GM21515 (cell line): ENCODE measurements around the gene RFXANK.
A peak's percentile ranks its signal among the peaks of the same experiment; 100 is the strongest.
"Not testable (repeated sequence)": the region's sequence is repeated elsewhere in the genome, so short reads cannot be mapped to it uniquely, and the experiment has no call there.

Experiments used
- ATAC-seq: cut with Tn5 transposase; IDR thresholded peaks from one replicate; pipeline ENCODE4 v1.9.1; 2021; ENCODE audit not compliant: unreplicated experiment

RFXANK gene

GRCh38 chr19:19192078-19192882 is at the start of gene RFXANK, which contains the start of gene BORCS8:
Gene RFXANK, plus strand, starts transcription at chr19:19192258. Its CDS starts 1,689 bp downstream, at chr19:19193947.
Gene BORCS8, minus strand, starts transcription at chr19:19192152. Its CDS starts 35 bp downstream, at chr19:19192117.
- ATAC-seq, result peak; percentile 72

DNA sequence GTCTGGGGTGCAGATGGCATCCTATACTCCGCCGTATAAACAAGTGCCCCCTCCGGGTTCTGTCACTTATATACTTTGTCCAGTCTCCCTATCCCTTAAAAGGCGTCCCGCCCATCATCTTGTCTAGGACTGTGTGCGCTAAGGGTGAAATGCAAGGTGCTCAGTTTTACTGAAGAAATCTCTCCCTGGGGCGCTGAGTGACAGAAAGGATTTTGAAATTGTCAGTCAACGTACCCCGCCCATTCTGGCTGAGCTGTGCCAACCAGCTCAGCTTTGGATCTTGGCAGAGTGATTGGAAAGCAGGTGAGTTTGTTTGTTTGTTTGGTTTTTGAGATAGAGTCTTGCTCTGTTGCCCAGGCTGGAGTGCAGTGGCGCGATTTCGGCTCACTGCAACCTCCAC is 49.7 kb upstream of the RFXANK start:
- no peak for ATAC-seq

DNA sequence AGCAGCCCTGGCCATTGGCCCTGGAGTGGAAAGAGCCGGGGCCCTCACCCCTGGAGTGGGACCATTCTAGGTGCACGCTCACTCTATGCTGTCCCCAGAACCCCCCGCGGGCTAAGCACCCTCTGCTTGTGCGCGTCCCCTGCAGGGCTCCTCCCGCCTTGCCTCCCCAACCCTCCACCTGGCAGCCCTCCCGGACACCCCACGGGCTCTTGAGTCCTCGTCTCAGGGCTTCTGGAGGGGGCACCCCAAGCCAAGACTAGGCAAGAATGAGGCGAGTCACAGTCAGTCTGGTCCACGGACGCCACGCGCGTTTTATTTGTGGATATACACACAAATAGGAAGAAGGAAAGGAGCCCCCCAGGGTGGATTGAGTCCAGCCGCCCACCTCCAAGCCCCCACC is 46.8 kb upstream of the RFXANK start:
- no peak for ATAC-seq

DNA sequence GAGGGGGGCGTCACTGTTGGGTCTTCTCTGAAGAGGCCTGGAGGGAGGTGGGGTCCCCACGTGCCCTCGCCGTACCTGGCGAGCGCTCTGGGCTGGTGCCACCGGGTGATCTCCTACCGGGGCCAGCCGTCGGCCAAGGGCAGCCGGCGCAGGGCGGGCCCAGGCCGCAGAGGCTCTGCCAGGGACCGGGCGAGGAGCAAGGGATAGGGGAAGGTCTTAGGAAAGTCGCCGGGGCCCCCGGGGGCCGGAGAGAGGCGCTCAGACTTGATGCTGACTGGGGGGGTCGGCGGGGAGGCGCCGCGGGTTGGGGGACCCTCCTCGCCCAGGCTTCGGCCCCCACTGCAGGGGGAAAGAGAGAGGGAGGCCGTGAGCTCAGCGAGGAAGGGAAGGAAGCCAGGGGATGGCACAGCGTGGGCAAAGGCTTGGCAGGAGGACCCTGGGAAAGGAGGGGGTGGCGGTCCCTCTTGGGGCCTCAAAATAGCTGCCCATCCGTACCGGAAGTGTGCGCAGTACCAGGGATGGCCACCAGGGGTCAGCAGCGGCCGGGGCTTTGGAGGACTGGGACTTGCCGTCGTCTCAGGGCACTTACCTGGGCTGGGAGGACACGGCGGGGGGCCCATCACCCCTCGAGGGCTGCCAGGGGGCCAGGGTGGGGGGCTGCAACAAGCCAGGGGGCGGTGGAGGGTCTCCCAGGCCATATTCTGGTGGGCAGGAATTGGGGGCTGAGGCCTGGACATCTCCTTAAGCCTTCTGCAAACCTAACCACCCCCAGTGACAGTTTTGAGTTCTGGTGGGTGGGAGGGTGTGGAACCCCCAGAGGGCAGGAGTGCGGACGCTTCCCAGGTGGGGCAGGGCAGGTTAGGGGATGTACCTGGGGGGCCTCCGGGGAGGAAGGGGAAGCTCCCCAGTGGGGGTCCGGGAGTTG is 46.1 kb upstream of the RFXANK start:
- no peak for ATAC-seq

GRCh38 chr19:19146865-19147264 is 45.2 kb upstream of the RFXANK start:
- ATAC-seq, result no peak

GRCh38 chr19:19147344-19147743 is 44.7 kb upstream of the RFXANK start:
- ATAC-seq, result no peak

- ATAC-seq, result not testable (repeated sequence)
These were observed 43.6 kb upstream of the RFXANK start for GRCh38 chr19:19148504-19148903.

GRCh38 chr19:19149435-19149834 is 42.6 kb upstream of the RFXANK start:
- no peak for ATAC-seq

DNA sequence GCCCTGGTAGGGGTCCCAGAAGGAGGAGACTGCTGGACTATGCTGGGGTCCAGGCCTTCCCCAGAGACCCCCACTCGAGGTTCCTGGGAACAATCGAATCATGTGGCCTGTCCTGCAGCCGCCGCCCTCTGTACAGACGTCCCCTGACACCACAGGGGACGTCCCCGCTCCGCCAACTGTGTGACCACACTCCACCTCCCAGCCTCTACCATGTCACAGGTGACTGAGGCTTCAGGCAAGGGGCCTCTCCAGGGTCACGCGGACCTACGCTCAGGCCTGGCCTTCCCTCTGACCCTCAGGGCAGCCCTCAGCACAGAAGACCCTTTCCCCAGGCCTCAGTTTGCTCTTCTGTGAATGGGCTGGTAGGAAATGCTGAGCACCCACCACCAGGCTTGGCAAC is 40.6 kb upstream of the RFXANK start:
- ATAC-seq, result no peak

DNA sequence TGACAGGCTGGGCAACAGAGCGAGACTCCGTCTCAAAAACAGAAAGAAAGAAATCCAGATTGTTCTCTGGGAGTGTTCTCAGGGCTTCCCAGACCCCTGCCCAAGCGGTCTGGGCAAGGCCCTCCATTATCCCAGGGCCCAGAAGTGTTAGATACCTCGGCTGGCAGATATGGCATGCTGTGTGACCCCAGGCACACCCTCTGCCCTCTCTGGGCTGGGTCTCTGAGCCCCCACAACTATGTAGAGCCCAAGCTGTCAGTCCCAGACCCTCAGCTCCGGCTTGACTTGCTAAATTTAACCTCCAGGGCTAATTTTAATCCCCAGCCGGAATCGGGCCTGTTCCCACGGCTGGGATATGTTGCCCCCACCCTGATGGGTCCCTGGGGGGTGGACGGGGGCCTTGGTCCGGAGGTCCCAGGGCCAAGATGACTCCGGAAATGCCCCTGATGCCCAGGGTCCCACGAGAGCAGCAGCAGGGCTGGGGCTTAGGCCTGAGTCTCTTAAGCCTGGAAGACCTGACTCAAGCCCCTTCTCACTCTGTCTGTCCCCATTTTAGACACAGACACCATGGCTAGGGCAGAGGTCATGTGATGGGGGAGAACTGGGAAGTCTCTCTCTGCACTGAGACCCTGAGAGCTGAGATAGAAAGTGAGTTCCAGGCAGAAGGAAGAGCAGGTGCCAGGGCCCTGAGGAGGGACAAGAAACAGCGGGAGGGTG is 39.2 kb upstream of the RFXANK start:
- ATAC-seq, result no peak

DNA sequence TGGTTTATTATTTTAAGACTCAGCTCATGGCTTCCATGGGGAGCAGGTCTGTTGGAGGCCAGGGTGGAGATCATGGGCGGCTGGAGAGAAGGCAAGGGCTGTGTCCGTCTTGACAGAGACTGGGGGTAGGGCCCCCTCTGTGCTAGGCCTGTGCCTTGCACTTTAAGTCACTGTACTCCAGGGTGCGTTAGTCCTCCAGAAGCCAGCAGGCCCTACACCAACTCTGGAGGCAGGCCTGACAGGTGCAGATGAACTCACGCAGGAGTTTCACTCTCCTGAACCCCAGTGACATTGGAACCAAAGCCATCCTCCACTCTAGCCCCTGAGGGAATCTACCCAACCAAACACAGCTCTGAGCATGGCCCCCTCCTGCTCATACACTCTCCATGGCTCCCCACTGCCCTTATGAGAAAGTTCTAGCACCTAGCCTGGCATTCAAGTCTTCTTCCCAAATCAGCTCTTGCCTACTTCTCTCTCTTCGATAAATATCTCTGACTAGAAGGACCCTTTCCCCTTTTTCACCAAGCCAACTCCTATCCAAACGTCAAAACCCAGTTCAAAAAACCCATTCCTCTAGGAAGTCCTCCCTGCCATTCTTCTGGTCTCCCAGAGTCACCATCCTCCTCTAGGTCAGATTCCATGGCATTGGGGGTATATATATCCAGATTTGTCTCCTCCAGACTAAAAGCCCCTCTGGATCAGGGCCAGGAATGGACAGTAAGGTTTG is 37.1 kb upstream of the RFXANK start:
- no peak for ATAC-seq

- peak; percentile 68 for ATAC-seq
These were observed 36.4 kb upstream of the RFXANK start for GRCh38 chr19:19155495-19156219.

DNA sequence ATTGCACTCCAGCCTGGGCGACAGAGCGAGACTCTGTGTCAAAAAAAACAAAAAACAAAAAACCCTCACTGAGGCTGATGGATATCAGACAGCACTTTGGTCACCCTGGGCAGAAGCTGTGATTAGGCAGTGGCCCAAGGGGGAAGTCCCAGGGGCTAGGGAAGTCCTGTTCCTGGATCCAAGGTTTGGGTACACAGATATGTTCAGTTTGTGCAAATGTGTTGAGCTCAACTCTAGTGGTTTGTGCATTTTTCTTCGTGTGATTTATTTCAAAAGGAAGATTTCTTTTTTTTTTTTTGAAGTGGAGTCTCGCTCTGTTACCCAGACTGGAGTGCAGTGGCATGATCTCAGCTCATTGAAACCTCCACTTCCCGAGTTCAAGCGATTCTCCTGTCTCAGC is 34.2 kb upstream of the RFXANK start:
- ATAC-seq, result no peak

GRCh38 chr19:19159534-19159933 is 32.5 kb upstream of the RFXANK start:
- no peak for ATAC-seq

GRCh38 chr19:19160461-19161035 is 31.5 kb upstream of the RFXANK start:
- no peak for ATAC-seq

- no peak for ATAC-seq
These were observed 29.6 kb upstream of the RFXANK start for GRCh38 chr19:19162495-19162894.

DNA sequence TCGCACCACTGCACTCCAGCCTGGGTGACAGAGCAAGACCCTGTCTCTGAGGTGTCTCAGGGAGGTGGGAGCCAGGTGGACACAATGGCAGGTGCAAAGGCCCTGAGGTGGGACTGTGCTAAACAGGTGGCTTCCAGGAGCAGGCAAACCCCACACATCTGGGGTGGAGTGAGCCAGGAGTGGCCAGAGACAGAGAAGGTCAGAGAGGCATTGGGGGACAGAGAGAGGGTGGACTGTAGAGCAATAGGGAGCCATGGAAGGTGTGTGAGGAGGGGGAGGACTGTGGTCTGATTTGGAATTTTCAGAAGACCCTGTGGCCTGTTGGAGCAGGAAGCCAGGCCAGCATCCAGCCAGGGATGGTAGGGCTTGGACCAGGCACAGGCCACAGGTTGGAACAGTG is 26.7 kb upstream of the RFXANK start:
- ATAC-seq, result no peak

DNA sequence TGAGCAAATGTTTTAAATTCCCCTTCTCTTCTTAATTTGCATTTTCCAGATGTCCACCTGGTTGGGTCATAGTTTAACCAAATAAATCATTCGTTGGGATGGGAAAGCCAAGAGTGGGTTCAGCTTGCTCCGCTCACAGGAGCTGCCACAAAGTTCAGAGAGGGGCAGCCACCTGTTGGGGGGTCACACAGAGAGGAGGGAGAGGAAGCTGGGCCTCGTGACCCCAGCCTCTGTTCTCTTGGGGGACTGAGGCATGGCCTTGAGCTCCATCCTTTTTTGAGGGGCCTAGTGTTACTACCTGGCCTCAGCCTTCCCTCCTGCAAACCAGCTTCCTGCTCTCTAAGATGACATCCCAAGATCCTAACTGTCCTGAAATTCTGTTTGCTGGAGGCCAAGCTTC is 24.4 kb upstream of the RFXANK start:
- ATAC-seq, result no peak

GRCh38 chr19:19169236-19170052 is 22.6 kb upstream of the RFXANK start:
- peak; percentile 2 for ATAC-seq
